Right lobe of liver (tissue), 4 donors: ENCODE measurements around the gene VASH2.

Experiments
- CTCF ChIP-seq, 4 donors: fragments of 200-600 bp in 3 of 4; fragments of 450-650 bp in 1 of 4; IDR thresholded peaks; one replicate each; pipeline versions ENCODE4 v1.5.1 to v1.8.0; 2016 to 2022; ENCODE audit warnings: antibody characterized with exemption in 4 of 4, mild to moderate bottlenecking in 2 of 4
- POLR2A ChIP-seq: fragments of 450-650 bp; IDR thresholded peaks from one replicate; pipeline ENCODE4 v1.6.1; 2017; ENCODE audit warnings: antibody characterized with exemption, mild to moderate bottlenecking
- donor health status: DM: no; HTN: no; CAD: no.
- donor health status: DM: no; HTN: no; CAD: no.
- donor health status: DM: no; HTN: yes; CAD: no.

DNA sequence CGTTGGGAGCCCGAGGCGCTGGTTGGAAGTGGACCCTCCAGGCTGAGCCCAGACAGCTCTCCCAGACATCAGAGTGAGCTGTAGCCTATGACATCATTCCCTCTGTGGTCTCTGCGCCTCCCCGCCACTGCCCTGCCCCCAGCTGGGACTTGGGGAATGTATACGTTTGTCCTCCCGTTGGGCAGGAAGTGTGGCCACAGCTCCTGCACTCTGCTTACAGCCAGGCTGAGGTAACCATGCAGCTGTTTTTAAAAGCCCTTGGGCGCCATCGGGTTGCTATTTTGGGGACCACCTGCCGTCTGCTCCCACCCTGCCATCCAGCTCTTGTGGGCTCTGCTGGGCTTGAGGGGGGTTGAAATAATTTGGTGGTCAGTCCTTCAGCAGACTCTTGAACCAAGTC is 7.8 kb downstream of the VASH2 start:
- no peak for TF ChIP-seq POLR2A
- no peak for TF ChIP-seq CTCF (IDR thresholded peaks at IDR 0.05)
